GM20431 (cell line): ENCODE data around the gene NHLRC2.

Source experiments
- in situ Hi-C: fragments of 300-500 bp; cut with MseI, MboI; formaldehyde crosslinking; loops from one replicate; pipeline ENCODE4 v1.15.0; 2020; ENCODE audit warnings: low sequenced_read_pairs; ENCODE audit not compliant: unreplicated experiment

The NHLRC2 gene

DNA sequence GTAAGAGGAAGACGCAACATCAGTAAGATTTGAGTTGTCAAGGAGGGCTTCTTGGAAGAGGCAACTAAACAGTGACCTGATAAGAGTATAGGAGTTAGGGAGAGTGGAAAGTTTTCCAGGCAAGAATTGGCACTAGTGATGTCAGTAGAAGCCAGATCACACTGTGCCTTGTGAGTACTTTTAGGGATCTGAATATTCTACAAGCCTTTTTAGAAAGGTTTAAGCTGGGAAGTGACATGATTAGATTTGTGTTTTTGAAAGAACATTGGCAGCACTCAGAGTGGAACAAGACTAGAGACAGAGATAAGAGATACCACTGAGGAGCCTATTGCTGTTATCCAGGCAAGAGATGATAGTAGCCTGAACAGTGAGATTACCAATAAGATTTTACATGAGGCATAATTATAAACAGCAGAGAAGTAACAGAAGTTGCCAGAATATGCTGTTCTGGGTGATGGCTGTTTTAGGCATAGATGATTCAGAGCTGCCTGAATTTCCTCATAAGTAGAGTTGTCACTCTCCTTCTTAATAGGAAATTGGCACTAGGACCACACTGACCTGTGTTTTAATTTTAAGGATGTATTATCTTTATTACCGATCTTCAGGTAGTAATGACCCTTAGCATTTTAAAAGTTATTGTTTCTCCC, 45.6 kb downstream of the NHLRC2 start:
- in situ Hi-C loops: no loop called here

DNA sequence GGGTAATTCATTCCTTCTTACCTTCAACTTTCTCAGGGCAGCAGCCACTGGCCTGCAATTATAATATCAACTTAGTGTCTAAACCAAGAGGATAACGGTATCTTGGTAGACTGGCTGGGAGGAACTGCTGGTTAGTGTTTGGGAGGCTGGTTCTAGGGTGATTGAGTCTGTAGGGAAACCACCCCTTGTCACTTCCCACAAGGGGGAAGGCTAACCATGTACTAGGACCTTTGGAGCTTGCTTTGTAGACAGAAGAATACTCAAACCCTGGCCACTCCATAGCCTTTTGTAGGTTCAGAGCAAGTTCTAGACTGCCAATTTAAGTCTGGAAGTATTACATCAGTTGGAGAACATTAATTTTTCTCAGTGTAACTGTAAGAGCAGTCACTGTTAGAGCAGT, 51.3 kb downstream of the NHLRC2 start:
- in situ Hi-C loops: no loop called here

DNA sequence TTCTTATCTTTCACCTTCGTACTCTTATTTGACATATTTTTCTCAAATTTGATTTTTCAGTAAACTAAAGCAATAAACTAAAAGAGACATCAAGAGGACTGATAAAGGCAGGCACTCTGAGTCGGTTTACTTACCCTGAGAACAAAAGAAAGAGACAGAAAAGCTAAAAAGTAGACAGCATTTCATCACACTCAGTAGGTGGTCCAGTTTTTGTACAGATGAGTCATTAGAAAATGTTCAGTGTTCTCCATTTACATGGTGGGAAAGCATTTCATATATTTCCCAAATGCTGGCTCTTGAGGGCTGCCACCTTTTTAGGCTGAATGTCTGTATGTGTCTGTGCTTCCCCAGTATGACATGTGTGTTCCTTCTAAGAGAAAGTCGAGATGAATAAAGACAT, 52.7 kb downstream of the NHLRC2 start:
- in situ Hi-C loops: no loop called here

DNA sequence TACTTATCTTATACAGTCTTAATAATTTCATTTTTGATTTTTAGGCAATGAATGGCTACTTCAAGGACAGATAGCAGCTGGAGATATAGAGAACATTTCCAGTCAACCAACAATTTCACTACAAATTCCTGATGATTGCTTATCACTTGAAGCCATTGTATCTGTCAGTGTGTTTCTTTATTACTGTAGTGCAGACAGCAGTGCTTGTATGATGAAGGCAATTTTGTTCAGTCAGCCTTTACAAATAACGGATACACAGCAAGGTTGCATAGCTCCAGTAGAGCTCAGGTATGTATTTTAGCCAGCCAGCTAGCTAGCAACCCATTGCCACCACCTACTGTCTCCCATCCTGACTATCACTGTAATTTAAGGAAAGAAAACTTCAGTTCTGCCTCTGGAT, 53.8 kb downstream of the NHLRC2 start:
- in situ Hi-C loops: no loop called here

DNA sequence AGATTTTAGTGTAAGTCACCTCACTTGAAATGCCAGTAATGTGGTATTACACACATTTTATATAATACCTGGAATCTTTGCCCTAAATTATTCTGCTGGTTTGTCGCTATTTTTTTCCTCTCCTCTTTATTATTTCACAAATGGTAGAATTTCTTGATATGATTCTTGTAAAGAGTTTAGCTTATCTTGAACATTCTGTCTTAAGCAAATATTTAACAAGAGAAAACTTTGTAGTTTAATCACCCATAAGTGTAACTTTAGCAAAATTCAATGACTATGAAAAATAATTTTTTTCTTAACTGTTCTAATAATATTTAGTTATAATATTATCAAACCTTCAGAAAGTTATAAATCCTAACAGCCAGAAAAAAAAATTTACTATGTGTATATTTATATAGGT, 56.7 kb downstream of the NHLRC2 start:
- in situ Hi-C loops: no loop called here

DNA sequence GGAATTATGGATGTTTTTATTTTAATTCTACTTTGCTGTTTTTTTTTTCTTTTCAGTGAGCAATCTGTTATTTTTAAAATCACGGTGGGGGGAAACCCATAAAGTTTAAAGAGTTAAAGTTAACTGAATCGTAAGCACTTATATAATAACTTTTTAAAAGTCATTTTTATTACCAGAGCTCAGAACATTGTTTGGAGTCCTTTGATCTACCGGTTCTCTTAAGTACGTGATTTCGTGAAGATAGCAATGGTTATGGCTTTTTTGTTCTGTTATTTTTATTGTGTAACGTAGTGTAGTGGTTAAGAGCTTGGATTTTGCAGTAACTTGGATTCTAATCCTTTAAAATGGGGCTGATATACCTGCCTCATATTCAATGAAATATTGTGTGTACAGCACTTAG, 57.4 kb downstream of the NHLRC2 start:
- in situ Hi-C loops: no loop called here

DNA sequence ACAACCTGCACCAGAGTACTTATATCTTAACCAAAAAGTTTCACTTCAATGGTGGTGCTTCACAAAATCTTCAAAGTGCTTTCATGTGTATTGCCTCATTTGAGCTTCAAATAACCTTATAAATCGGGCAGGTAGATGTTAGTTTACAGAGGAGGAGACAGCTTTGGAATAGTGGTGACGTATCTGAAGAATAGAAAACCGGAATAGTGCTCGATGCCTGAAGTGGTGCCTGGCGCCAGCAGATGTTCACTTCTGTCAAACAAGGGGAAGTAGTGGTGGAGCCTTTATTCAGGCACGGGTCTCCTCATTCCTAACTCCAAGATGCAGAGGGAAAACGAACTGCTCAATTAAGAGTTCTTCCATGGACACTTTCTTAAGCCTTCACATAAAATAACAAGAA, 58.1 kb downstream of the NHLRC2 start:
- in situ Hi-C loops: no loop called here

DNA sequence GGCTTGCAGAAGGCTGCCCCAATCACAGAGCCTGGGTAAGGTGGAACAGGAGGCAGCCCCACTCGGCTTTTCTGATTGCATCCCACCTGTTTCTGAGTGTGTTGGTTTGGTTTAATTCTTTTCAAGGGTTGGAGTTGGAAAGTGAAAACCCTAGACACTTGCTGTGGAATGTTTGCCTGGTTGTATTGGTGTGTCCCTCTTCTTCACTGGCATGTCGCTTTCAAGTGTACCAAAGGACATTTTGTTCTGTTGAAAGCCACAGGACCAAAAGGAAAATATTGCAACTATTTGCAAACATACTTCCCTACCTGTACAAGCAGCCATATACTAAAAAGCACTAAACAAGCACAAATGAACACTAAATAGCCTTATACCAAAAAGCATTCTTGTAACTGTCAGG, 60.5 kb downstream of the NHLRC2 start:
- in situ Hi-C loops: no loop called here

DNA sequence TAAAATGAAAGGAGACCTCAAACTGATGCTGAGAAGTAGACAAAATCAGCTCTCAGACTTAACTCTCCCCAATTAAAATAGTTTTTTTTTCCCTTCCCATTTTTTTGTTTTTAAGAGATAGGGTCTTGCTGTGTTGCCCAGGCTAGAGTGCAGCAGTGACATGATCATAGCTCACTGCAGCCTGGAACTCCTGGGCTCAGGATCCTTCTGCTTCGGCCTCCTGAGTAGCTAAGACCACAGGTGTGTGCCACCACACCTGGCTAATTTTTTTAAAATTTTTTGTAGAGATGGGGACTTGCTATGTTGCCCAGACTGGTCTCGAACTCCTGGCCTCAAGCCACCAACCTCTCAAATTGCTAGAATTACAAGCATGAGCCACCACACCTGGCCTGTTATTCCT, 61.1 kb downstream of the NHLRC2 start:
- in situ Hi-C loops: no loop called here

DNA sequence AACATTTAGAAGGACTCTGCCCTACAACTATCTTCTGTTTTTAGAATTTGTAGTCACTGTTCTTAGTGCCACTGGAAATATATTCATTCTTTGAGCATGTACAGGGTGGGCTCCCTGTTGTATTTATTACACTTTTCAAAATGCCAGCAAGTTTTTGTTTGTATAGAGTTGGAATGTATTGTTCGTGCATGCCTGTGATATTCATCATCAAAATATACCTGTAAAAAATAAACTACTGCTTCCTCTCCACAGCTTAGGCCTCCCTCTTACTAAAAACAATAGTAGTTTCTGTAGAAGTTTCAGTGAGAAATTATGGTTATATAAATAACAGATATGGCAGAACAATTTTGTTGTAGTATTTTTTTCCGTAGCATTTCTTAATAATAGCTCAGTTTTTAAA, 61.6 kb downstream of the NHLRC2 start:
- in situ Hi-C loops: no loop called here

DNA sequence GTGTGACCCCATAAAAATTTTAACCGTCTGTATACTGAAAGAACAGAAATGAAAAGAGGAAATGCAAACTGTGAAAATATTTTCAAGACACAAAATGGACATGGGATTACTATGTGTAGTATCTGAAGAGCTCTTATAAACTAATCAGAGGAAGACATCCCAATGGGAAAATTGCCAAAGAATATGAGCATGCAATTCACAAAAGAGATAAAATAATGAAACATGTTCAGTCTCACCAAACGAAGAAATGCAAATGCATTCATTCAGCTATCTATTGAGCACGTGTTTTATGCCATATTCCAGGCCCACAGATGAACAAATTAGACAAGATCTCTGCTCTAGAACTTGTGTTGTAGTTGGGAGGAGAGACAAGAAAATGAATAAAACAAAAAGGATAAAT, 63.2 kb downstream of the NHLRC2 start:
- in situ Hi-C loops: no loop called here

DNA sequence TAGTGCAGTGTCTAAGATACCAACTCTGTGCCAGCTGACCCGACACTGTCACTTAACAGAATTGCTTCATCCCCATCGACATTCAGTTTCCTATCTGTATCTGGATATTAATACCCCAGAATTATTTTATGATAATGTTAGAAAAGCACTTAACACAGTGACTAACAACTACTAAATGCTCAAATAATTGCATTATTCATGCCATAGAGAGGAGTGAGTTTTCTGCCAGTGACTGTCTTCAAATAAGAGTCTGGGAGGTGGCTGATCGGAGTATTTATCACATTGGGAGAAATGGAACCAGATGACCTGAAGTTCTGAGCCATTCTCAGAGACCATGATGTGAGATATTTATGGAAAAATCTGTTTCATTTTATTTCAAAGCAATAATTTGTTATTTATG, 65.7 kb downstream of the NHLRC2 start:
- in situ Hi-C loops: no loop called here

DNA sequence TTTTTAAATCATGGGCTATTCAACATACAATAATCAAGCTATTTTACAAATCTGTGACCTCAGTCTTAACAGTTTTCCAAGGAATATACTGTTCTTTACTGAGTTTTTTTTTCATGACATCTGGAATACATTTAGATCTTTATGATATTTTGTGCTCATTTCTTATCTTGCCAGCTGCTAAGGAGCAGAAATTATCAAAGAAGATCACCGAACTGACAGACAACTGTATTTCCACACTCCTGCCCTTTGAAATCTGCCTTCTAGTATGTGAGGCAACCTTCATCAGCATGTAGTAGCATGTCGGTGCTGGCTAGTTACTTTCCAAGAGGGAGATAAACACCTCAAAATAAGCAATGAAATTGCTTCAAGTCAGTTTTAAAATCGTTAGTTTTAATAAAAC, 66.4 kb downstream of the NHLRC2 start:
- in situ Hi-C loops: no loop called here

DNA sequence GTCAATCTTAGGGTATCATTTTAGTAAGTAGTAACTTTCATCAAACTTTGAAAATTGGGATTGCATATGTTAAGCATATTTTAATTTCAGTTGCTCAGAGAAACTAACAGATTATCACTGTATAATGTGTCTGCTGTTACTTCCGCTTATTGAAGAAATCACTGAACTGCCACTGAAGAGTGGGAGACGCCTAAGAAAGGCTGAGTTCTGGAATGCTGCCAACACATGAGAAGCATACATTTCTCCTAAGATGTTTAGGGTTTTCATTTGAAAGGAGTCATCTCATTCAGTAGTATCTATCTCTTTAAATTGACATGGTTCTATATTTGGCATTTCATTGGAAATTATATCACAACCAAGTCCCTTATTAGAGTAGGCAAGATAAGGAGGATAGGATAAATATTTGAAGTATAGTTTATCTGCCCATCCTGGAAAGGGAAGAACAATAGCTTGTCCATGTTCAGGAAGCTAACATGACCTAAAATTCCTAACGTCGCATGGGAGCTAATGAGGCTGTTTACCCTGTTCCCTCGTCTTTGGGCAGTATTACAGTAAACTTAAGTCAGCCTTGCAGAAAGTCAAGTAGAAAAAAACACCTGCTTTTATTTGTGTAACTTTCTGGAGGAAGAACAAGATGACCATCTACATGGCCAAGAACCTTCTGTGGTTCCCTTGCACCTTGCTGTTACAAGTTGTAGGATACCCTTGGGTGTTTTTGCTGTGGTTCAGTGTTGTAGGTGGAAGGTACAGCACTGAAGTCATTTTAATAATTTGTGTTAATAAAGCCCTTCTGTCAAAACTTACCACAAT, 67.3 kb downstream of the NHLRC2 start:
- in situ Hi-C loops: no loop called here

DNA sequence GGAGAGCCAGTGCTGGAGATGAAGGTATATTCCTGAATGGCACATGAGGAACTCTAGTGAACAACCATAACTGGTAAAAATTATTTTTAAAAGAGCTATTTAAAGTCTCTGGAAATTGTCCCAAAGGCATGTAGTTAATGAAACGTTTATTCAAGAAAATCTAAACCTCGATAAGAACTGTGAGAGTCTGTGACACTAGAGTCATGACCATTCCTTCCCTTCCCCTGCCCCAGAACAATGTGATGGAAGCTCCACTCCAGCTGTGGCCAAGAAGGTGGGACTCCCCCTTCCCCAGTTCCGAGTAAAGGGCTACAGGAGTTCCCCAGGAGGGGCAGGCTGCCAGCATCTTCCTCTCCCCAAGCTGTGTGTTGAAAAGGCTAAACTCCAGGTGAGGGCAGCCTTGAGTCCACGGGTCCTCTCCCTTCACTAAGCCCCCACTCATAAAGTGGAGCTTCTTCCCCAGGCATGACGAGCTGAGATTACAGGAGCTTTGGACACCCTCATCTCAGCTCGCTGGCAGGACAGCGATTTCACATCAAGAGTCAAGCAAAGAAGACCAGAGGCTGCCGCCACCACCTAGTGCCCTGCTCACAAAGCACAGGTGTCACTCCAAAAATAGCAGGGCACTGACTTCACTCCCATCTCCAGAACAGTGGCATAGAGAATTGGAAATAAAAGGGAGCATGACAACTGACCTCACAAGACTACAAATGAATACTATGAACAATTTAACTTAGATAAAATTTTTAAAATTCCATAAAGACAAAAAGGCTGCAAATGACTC, 68.5 kb downstream of the NHLRC2 start:
- in situ Hi-C loops: no loop called here

DNA sequence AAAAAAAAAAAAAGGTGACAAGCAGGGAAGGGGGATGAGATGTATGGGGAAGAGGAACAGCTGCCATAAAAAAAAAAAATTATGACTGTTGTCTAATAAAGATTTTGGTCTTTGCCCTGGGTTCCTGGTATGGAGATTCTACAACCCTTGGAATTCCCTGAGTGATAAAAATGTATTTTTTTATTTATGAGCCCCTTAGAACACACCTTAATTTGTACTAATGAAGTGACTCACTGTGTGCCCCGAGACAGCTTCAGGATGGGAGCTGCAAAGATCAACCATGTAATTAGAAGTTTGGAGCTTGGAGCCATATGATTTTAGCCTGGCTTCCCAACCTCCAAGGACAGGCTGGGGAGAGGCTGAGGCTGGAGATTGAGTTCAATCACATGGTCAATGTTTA, 69.7 kb downstream of the NHLRC2 start:
- in situ Hi-C loops: no loop called here

DNA sequence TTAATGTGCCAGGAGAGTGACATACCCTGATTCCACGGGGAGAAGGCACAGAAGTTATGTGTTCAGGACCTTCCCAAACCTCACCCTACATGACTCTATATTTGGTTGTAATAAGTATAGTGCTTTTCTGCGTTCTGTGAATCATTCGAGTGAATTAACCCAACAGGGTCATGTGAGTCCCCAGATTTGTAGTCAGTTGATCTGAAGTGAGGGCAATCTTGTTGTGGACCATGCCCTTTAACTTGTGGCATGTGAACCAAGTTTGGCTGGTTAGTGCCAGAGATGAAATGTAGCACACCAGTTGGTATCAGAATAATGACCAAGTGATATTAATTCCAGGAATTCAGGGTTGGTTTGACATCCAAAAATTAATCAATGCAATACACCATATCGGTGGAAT, 70.2 kb downstream of the NHLRC2 start:
- in situ Hi-C loops: no loop called here

DNA sequence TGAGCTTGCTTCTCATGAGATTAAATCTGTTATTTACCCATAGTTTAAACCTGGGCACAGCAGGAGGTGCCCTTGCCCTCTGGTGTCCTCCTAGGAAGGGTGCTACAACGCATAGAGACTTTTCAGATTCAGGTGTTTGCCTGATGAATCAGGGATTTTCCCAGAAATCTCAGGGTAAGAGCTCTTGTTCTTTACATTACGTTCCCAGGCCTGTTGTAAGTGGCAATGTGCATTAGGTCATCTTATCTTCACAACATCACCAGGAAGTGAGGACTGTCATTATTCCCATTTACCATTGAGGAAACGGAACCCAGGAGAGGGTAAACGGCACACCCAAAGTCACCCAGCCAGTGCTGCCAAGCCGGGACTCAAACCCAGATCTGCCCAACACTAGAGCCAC, 73.0 kb downstream of the NHLRC2 start:
- in situ Hi-C loops: no loop called here

DNA sequence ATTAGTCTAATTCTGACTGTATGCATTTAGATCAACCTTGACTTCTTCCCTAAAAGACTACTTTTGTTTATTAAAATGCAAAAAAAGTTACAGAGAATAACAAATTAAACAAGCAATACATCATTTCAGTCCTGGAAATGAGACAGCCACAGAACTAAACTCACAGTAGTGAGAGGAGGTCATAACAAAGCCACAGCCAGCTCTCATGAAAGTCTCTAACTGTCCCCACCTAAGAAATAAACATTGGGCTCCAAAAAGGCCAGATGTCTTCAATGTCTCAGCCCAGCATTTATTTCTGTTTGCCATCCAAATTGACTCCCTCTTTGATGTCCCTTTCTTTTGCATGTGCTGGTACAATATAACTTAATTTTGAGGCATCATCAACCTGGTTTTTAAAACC, 74.4 kb downstream of the NHLRC2 start:
- in situ Hi-C loops: no loop called here

DNA sequence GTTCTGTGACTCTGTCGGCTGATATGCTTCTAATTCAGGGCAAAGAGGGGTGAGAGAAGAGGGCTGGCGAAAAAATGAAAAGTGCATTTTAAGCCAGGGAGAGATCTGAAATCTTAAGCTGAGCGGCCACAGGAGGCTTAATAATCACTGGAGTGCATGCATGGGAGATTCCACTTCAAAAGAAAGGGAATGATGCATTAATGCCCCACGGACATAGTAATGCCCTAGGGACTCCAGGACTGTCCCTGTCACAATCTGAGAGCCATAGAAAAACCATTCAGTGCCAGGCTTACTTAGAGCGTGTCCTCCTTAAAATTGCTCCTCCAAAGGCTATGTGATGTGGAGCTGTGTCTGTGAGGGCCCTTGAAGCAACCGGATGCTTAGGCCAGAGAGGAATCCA, 75.1 kb downstream of the NHLRC2 start:
- in situ Hi-C loops: no loop called here

DNA sequence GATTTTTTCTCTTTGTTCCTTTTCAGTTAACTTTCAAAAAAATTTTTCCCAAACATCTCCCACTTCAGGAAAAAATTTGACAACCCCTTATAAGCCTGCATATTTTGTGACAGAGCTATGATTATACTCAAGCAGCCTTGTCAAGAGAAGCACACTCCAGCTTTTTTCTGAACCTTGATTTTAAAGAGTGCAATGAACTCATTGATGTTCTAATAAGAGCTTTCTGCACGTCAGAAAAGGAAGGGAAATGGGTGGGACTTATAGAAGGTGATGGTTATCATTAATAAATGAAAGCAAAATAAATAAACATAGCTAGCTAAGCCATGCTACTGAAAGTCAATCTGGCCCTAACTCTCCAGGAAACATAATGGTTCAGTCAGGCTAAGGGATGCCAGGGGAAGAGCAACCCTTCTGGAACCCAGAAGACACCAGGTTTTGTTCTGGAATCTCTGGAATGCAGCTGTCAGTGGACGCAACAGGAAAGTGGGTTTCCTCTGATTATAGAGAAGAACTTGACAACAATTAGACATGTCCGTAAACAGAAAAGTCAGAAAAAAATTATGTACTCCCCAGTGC, 76.1 kb downstream of the NHLRC2 start:
- in situ Hi-C loops: no loop called here
